D341Med (cell line): Measurements from ENCODE around the gene TENM4.

Experiments used
- DNase-seq: peaks from one replicate; pipeline ENCODE4 v3.0.0; 2012; ENCODE audit warnings: low spot score

The TENM4 gene

DNA sequence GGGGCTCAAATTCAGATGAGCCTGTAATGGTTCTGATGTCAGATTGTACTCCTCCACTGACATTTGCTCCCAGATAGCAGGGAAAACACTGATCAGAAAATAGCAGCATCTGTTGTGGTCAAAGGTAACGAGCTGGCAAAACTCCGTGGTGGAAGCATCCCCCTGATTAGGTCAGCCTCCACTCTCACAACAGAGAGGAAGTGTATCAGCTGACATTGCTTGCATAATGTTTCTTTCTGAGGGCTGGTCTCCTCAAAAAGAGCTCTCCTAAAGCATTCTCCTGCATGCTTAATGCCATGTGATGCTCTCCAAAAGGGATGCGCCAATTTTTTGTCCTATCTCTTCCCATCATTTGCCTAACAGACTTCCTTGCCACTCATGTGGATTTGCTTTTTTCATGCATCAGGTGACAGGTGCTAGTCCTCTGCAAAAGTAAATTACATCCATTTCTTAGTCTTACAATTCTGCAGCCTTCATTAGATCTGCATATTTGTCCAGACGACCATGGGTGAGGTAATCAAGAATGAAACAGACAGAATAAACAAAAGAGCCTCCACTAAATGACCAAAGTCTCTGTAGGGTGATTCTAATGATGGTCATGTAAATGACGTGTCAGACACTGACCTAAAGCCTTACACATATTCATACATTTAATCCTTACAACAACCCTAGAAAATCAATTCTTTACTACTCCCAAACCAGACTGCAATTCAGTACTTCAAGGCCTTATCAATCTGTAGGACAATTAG is 6.4 kb upstream of the TENM4 start:
- DNase-seq: no peak

GRCh38 chr11:79444923-79445322 is 4.1 kb upstream of the TENM4 start:
- DNase-seq: no peak

GRCh38 chr11:79441461-79441875 is 638 bp upstream of the TENM4 start:
- DNase-seq: no peak

DNA sequence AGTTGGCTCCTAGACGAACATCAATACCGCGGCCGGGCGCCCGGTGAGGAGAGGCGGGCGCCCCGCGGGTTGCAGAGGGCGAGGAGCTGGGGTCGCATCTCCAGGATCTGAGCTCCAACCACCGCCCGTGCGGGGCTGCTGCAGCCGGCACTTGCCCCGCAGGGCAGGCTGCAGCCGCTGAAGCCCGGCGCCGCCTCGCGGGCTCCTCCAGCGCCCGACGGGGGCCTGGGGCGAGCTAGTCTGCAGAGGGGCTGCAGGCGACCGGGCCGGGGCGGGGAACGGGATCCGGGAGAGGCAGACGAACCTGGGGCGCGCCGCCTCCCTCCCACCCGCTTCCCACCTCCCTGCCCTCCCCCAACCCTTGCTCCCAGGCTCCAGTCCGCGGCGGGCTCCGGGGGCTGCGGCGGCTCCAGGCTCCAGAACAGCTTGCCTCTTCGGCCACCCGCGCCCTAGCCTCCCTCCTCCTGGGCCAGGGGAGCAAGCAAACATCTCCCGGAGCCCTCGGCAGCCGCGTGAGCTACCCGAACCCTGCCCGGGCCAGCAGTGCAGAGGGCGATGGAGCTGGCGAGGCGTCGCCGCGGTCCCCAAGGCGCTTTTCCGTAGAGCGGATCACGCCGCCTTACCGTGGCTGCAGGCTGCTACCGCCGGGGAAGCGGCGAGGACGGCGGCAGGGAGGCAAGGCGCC is 802 bp downstream of the TENM4 start:
- peak; percentile 68 for DNase-seq

GRCh38 chr11:79439410-79439885 is 1.4 kb downstream of the TENM4 start:
- DNase-seq: no peak

DNA sequence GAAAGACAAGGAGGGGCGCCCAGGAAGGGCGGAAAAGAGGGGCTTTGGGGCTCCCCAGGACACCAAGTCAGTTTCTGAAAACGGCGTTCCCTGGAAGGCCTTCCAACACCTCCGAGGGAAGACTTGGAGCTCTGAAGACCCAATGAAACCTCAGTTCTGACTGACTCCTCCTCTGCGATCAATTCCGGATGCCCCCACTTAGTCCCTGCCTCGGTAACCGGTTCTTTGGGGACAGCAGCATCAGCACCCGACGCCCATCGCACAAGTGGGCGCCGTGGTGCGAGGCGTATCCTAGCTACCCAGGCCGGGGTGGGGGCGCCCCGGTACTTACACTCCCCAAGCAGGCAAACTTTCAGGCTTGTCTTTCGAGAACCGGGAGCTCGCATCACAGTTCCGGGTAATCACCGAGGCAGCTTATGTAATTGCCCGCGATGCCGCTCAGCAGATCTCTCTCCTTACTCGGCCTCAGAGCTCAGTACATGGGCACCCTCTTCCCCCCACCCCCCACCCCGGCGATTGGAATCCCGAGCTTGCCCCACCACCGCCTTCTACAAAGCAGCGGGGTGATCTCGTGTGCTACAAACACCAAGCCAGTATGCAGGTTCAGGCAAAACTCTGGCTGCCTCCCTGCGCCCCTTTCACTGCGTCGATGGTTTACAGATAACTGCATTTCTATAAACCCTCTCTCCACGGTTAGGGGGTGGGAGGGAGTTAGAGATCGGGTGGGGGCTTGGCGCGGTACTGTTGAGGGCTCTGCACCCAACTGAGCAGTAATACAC is 2.0 kb downstream of the TENM4 start:
- peak; percentile 30 for DNase-seq

GRCh38 chr11:79437981-79438630 is 2.7 kb downstream of the TENM4 start:
- DNase-seq: peak; percentile 29

DNA sequence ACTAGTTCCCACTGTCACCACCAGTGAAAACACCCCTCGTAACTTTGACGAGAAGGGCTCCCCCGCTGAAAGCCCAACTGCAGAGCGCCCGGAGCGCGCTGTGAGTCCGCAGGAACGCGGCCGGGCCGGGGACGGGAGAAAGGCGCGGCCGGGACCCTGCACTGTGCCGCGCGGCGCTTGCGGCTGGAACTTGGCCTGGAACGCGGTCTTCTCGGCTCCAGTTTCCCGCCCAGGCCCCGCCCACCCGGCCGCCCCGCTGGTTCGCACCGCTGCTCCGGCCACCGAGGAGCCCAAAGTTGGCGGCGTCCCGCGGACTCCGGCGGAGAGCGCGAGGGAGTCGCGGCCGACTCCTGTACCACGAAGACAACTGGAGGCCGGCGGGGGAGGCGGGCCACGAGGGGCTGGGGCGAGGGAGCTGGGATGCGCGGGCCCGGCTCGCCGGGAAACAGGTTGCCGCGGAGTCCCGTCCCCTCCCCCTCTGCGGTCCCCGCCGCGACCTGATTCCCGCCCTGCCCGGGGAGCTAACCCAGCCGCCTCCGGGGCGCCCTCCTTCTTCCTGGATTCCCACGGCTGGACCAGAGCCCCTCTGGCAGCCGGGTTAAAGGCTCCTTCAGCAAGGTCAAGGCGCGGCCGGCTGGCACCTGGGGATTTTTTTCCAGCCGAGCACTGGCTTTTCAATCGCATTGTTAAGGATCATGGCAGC is 3.4 kb downstream of the TENM4 start:
- peak; percentile 44 for DNase-seq

- DNase-seq: no peak
These were observed 3.9 kb downstream of the TENM4 start for GRCh38 chr11:79436919-79437277.

DNA sequence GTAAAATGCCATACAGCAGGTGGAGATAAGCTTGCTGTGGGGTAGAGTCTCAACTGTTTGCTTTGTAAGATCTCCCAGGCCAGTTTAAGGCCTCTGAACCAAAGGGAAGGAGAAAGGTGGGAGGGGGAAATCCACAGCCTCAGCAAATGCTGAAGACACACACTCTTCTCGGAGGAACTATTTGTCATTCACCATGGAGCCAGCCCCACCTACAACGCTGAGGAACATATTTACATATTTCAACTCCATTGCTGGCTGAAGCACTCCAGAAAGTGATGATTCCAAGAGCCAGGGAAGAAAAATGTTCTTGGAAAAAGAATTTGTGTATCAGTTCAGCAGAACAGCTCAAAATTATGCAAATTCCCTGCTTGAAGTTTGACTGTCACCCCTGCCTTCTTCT is 6.5 kb downstream of the TENM4 start:
- no peak for DNase-seq

- no peak for DNase-seq
These were observed 8.7 kb downstream of the TENM4 start for GRCh38 chr11:79432138-79432537.

GRCh38 chr11:79431535-79431934 is 9.3 kb downstream of the TENM4 start:
- DNase-seq: no peak

DNA sequence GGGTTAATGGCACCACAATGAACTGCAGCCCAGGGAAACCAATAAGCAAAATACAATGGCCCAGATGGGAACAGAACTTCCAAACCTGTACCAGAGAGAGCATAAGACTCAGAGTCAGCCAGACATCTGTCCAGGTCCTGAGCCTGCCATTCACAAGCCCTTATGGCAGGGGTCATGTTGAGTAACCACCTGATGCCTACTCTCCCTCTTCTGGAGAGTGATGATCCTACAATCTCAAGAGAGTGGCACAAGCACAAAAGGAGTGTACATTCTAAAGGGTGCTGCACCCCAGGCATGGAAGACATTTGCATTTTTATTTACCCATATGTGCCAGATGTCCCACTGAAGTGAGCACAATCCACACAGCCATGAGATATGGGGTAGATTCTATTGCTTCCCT is 10.6 kb downstream of the TENM4 start:
- no peak for DNase-seq

- DNase-seq: no peak
These were observed 12.4 kb downstream of the TENM4 start for GRCh38 chr11:79428406-79428805.

DNA sequence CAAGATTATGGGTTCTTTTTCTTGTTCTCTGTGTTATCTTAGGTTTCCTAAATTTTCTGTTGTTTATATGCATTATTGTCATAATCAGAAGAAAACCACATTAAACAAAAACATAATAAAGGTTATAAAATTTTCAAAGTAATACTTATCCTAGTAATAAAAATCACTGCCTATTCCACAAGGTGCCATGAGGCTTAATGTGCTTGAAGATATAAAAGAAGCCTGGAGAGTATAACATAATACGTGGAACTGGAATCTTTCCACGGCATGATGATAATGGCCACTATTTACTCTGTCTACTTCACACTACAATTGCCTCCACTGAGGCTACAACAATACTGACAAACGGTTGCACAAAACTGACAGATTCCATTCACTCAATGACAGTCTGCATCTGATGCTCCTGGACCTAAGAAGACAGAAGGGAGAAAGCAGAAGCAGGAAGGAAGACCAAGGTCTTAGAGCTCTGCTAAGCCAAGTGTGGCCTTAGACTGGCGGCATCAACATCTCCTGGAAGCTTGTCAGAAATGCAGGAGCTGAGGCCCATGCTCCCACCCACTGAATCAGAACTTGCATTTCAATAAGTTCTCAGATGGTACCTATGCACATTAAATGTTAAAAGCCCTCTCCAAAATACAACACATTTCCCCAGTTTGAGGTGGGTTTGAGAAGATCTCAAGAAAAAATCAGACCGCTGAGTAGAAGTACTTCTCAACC is 13.1 kb downstream of the TENM4 start:
- no peak for DNase-seq

DNA sequence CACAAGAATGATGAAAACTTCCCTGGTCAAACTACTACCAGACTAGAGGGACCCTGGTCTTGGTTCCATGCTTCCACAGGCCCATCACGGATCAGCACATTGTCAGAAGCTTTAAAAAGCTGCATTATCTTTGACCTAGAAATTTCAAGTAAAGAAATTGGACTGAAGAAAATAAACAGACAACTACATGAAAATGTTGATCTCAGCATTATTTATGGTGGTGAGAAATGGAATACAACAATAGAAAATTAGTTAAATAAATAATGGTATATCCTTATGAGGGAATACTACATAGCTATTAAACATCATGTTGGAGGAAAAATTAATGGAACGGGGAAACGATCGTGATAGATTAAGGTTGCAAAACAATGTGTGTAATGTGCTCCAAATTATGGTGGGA is 13.7 kb downstream of the TENM4 start:
- DNase-seq: no peak

- no peak for DNase-seq
These were observed 15.4 kb downstream of the TENM4 start for GRCh38 chr11:79425463-79425862.

DNA sequence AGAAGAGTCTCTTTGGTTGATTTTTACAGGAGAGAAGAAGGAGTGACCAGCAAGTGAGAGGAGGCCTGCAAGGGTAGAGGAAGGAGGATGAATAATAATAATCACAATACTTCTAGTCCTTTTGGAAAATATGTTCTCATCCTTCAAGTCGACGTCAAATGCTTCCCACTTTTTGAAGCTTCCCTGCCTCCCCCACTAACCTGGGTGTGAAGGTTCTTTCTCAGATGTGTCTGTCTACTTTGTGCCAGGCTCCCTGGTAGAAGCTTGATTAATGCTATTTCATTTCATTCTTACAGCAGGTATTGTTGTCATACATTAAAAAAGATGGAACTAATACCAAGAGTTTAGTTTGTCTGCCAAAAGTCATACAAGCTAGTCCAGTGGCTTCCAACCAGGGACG is 17.1 kb downstream of the TENM4 start:
- DNase-seq: no peak

DNA sequence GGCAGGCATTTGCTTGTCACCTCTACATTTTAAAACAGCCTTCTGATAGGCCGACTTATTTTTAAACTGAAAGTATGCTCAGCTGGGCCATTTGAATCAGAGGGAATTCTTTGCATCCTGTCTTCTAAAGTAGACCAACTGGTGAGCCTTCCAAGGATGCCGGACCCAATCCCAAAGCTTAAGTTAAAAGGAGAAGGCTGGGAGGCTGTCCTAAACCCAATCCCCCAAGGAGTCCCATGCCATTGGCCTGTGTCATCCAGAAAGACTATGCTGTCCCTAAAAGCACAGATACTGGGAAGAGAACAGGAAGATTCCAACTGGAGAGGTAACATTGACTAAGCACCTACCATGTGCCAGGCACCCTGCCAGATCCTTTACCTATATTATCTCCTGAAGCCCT is 18.0 kb downstream of the TENM4 start:
- DNase-seq: no peak

DNA sequence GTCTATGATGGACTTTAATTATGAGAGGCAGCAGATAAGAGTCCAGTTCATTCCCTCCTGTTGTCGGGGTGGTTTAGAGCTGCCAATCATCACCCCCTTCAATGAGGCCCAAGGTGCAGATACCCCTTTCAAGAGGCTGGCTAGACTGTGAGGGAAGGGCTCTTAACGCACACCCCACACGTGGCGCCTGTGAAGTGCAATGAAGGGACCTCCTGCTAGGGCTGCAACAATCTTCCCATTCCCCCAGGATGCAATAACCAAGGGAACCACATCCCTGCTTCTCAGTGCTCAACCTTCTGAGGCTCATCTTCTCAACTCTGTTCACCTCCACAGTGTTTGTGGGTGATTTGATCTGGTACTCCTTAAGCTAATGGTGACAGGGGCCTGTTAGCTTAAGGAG is 19.0 kb downstream of the TENM4 start:
- DNase-seq: no peak

DNA sequence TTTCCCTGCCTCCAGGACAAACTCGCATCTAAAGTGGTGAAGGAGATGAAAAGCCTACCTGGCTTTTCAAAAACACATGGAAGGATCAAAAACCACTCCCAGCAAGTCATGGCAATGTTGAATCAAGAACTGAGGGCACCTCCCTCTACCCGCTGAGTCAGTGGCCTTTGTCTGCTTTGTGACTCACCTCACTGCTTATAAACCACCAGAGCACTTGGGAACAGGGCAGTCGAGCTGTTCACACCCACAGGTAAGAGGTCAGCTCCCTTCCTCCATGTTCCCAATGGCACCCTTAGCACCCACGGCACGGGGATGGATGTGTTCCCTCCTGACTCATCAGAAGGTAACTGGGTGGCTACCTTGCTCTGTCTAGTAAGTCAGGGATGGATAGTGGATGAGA is 21.7 kb downstream of the TENM4 start:
- no peak for DNase-seq
